Gastrocnemius medialis (tissue), 4 donors: ENCODE results near the gene PRRT1B.

ENCODE experiments used
- POLR2A ChIP-seq, 2 donors: fragments of 450-650 bp; IDR thresholded peaks; one replicate each; pipeline ENCODE4 v1.6.1; 2017; ENCODE audit warnings: antibody characterized with exemption in 2 of 2, mild to moderate bottlenecking in 2 of 2, moderate library complexity in 2 of 2
- TF ChIP-seq, protein P1 (sequence below), 5 experiments: fragments of 450-650 bp in 3 of 5; fragments of 200-600 bp in 2 of 5; sonication (generic) in 2 of 5; IDR thresholded peaks in 4 of 5; conservative IDR thresholded peaks in 1 of 5; 1 replicate in 4 of 5; 2 replicates in 1 of 5; pipeline ENCODE4 v1.5.1; 2016 to 2019; ENCODE audit warnings: antibody characterized with exemption in 5 of 5, mild to moderate bottlenecking in 3 of 5, moderate library complexity in 3 of 5

DNA sequence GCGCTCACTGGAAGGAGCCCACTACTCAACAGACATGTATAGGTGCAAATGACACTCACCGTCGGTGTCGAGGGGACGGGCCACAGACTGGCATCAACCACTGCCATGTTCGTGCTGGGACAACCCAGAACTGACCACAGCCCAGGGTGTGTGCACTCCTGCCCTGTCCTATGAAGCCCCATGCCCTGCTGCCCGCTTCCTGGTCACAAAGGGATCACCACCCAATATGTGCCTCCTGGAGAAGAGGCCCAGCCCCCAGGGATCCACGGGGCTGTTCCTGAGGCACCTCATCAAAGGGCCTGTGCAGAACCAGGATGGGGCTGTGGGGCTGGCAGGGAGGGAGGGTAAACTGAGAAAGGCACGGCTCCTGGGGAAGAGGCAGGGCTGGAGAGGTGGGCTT lies 43.1 kb downstream of the PRRT1B start:
- no peak for TF ChIP-seq POLR2A (IDR thresholded peaks at IDR 0.05)
- TF ChIP-seq, protein P1, sequence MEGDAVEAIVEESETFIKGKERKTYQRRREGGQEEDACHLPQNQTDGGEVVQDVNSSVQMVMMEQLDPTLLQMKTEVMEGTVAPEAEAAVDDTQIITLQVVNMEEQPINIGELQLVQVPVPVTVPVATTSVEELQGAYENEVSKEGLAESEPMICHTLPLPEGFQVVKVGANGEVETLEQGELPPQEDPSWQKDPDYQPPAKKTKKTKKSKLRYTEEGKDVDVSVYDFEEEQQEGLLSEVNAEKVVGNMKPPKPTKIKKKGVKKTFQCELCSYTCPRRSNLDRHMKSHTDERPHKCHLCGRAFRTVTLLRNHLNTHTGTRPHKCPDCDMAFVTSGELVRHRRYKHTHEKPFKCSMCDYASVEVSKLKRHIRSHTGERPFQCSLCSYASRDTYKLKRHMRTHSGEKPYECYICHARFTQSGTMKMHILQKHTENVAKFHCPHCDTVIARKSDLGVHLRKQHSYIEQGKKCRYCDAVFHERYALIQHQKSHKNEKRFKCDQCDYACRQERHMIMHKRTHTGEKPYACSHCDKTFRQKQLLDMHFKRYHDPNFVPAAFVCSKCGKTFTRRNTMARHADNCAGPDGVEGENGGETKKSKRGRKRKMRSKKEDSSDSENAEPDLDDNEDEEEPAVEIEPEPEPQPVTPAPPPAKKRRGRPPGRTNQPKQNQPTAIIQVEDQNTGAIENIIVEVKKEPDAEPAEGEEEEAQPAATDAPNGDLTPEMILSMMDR (IDR thresholded peaks at IDR 0.05 in 4 of 5, conservative IDR thresholded peaks at IDR 0.05 in 1 of 5), result no peak
